Kidney (tissue), 14 donors: Measurements from ENCODE around the gene MAP3K5. TPM values are rescaled to one million over a fixed set of nuclear protein-coding genes. Genes with fewer than 3 reads are reported as not detected.
"Not testable (repeated sequence)": the region's sequence is repeated elsewhere in the genome, so short reads cannot be mapped to it uniquely, and the experiment has no call there.

Source experiments
- DNase-seq, 5 donors: peaks; one replicate each; pipeline ENCODE4 v3.0.0-alpha.2; 2013 to 2020
- FAIRE-seq: peaks from 2 replicates; lab custom pipeline; 2012; peaks lifted over from hg19 to GRCh38; lab: Jason Lieb, UNC
- H3K27ac ChIP-seq, 2 donors: one replicate each; pipeline ENCODE4 v1.7.0; 2013; ENCODE audit warnings: low read depth in 2 of 2, low read length in 2 of 2, inconsistent platforms in 1 of 2
- H3K27me3 ChIP-seq: one replicate; pipeline ENCODE4 v1.7.1; 2013; ENCODE audit warnings: low read length, inconsistent platforms; ENCODE audit not compliant: control insufficient read depth, insufficient read depth
- H3K36me3 ChIP-seq, 3 donors: one replicate each; pipeline versions ENCODE4 v1.7.0 to v1.7.1; 2013; ENCODE audit warnings: low read length in 3 of 3, control low read depth in 1 of 3, inconsistent platforms in 1 of 3; ENCODE audit not compliant: insufficient read depth in 3 of 3, control insufficient read depth in 2 of 3
- H3K4me1 ChIP-seq, 3 donors: one replicate each; pipeline versions ENCODE4 v1.7.0 to v1.7.1; 2013; ENCODE audit warnings: low read length in 3 of 3, inconsistent platforms in 1 of 3, low read depth in 1 of 3; ENCODE audit not compliant: control insufficient read depth in 2 of 3, insufficient read depth in 2 of 3
- H3K4me3 ChIP-seq, 3 donors: one replicate each; pipeline versions ENCODE4 v1.7.0 to v1.8.1; 2013; ENCODE audit warnings: low read length in 3 of 3, control low read depth in 1 of 3, inconsistent platforms in 1 of 3
- H3K9ac ChIP-seq, 3 donors: one replicate each; pipeline versions ENCODE4 v1.7.0 to v1.7.1; 2013; ENCODE audit warnings: low read length in 3 of 3, control low read depth in 1 of 3, inconsistent platforms in 1 of 3
- H3K9me3 ChIP-seq, 3 donors: one replicate each; pipeline versions ENCODE4 v1.7.0 to v1.7.1; 2013; ENCODE audit warnings: low read length in 3 of 3, control low read depth in 1 of 3, inconsistent platforms in 1 of 3; ENCODE audit not compliant: control insufficient read depth in 2 of 3, insufficient read depth in 1 of 3
- intact Hi-C: fragments of 100-400 bp; cut with DNase I; formaldehyde crosslinking; loops from one replicate; pipeline ENCODE4 v1.11.1; 2022
- polyA plus RNA-seq: library from polyadenylated mRNA; stranded (reverse); fragments of 350-450 nt; fragmentation: Illumina TruSeq; extraction: RNeasy Lipid Tissue Mini Kit (QIAGEN cat#74804); gene quantifications from one replicate; pipeline ENCODE4 v1.2.3, GENCODE V29; 2014; ENCODE audit warnings: low read depth, low replicate concordance; ENCODE audit not compliant: insufficient read depth
- total RNA-seq: library from RNA; stranded (reverse); fragmentation: NEBNext Ultra II Directional; extraction: Animal tissue kit (Norgen Biotek cat#: 25700); gene quantifications from one replicate; pipeline ENCODE4 v1.2.1, GENCODE V29; 2021
- TF ChIP-seq, protein P1 (sequence below): IDR thresholded peaks from 3 replicates; pipeline ENCODE4 v1.5.1; 2012; ENCODE audit warnings: mild to moderate bottlenecking, moderate library complexity, borderline replicate concordance; ENCODE audit not compliant: insufficient read depth; ENCODE audit errors: extremely low read depth
- donor health status: control.
- donor health status: control.
- donor health status: control.
- donor health status: control.
- donor health status: control.
- donor health status: DM: yes; HTN: yes; CAD: no.
- donor health status: Normal renal cell carcinoma (clear cell type).

Gene MAP3K5
- total and polyA plus RNA-seq, 2 donors from 2014 or later: 5.9 to 32.9 TPM

GRCh38 chr6:136587527-136587926 lies 204.8 kb downstream of the MAP3K5 start:
- TF ChIP-seq, protein P1, sequence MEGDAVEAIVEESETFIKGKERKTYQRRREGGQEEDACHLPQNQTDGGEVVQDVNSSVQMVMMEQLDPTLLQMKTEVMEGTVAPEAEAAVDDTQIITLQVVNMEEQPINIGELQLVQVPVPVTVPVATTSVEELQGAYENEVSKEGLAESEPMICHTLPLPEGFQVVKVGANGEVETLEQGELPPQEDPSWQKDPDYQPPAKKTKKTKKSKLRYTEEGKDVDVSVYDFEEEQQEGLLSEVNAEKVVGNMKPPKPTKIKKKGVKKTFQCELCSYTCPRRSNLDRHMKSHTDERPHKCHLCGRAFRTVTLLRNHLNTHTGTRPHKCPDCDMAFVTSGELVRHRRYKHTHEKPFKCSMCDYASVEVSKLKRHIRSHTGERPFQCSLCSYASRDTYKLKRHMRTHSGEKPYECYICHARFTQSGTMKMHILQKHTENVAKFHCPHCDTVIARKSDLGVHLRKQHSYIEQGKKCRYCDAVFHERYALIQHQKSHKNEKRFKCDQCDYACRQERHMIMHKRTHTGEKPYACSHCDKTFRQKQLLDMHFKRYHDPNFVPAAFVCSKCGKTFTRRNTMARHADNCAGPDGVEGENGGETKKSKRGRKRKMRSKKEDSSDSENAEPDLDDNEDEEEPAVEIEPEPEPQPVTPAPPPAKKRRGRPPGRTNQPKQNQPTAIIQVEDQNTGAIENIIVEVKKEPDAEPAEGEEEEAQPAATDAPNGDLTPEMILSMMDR: no peak
- Histone ChIP-seq H3K9me3 (no peaks in the 10 kb centered on the region), H3K4me1 (no peaks in the 10 kb centered on the region), H3K27me3 (no peaks in the 10 kb centered on the region), H3K27ac (no peak overlapping the region), H3K4me3 (no peak overlapping the region), H3K9ac (no peak overlapping the region), H3K36me3 (peaks cover 0 to 17% (median 17%) of the 10 kb centered on the region in 3 donors)
- no peak for DNase-seq
- intact Hi-C loops: loop anchor here (10.0 kb wide), 1 partner anchor 207 kb away; the partner anchor contains the start of gene MAP3K5
- FAIRE-seq: no peak

- Histone ChIP-seq H3K4me3 (no peak overlapping the region), H3K27ac (no peak overlapping the region), H3K9ac (no peak overlapping the region), H3K4me1 (no peaks in the 10 kb centered on the region), H3K27me3 (no peaks in the 10 kb centered on the region), H3K36me3 (peaks cover 0 to 16% (median 10%) of the 10 kb centered on the region in 3 donors), H3K9me3 (no peaks in the 10 kb centered on the region)
- FAIRE-seq: no peak
- TF ChIP-seq, protein P1: no peak
- intact Hi-C loops: loop anchor here (10.0 kb wide), 1 partner anchor 209 kb away; the partner anchor contains the start of gene MAP3K5
- no peak for DNase-seq
Observed at GRCh38 chr6:136586295-136586694, 206.0 kb downstream of the MAP3K5 start.

DNA sequence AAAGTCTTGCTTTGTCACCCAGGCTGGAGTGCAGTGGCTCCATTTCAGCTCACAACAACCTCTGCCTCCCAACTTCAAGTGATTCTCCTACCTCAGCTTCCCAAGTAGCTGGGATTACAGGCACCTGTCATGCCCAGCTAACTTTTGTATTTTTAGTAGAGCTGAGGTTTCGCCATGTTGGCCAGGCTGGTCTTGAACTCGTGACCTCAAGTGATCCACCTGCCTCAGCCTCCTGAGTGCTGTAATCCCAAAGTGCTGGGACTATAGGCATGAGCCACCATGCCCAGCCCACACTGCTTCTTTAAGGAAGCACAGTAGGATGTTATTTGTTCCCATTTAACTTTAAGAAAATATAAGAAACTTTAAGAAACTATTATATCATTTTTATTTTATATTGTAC lies 206.8 kb downstream of the MAP3K5 start:
- not testable (repeated sequence) for H3K9me3 ChIP-seq, H3K27me3 ChIP-seq, H3K4me3 ChIP-seq, FAIRE-seq, H3K9ac ChIP-seq, H3K4me1 ChIP-seq, H3K27ac ChIP-seq, DNase-seq
- intact Hi-C loops: loop anchor here (10.0 kb wide), 1 partner anchor 209 kb away; the partner anchor contains the start of gene MAP3K5
- peaks cover 0 to 16% (median 7%) of the 10 kb centered on the region in 3 donors for H3K36me3 ChIP-seq

GRCh38 chr6:136584290-136584689 lies 208.0 kb downstream of the MAP3K5 start:
- H3K4me1 ChIP-seq, H3K27ac ChIP-seq, H3K27me3 ChIP-seq, H3K4me3 ChIP-seq, H3K9ac ChIP-seq, DNase-seq, H3K9me3 ChIP-seq, FAIRE-seq: not testable (repeated sequence)
- H3K36me3 ChIP-seq: peaks cover 0 to 16% (median 7%) of the 10 kb centered on the region in 3 donors
- intact Hi-C loops: loop anchor here (10.0 kb wide), 1 partner anchor 211 kb away; the partner anchor contains the start of gene MAP3K5
